K562 (cell line): Measurements from ENCODE around the gene LY6G6C. TPM values are rescaled to one million over a fixed set of nuclear protein-coding genes. Genes with fewer than 3 reads are reported as not detected.

Experiments
- CCAR2 ChIP-seq: fragments of 200-400 bp; formaldehyde crosslinking; IDR thresholded peaks from 2 replicates; pipeline ENCODE4 v1.6.1; 2017; ENCODE audit warnings: mild to moderate bottlenecking, low read depth, low read length
- COPS2 ChIP-seq: fragments of 450-650 bp; conservative IDR thresholded peaks from 2 replicates; pipeline ENCODE4 v1.6.1; 2016; ENCODE audit warnings: mild to moderate bottlenecking, moderate library complexity
- EP300 ChIP-seq: IDR thresholded peaks from 2 replicates; pipeline ENCODE4 v1.6.1; 2012; ENCODE audit warnings: low read length, improper control_type of control experiment
- FOXK1 ChIP-seq: sonication (generic); formaldehyde crosslinking; IDR thresholded peaks from 2 replicates; pipeline ENCODE4 v1.8.0; 2022; ENCODE audit warnings: missing genetic modification reagents, mild to moderate bottlenecking, borderline replicate concordance
- HMG20A ChIP-seq: fragments of 450-650 bp; formaldehyde crosslinking; conservative IDR thresholded peaks from 2 replicates; pipeline ENCODE4 v1.4.0; 2020; ENCODE audit warnings: mild to moderate bottlenecking, mixed read lengths
- MED1 ChIP-seq: sonication (generic); formaldehyde crosslinking; IDR thresholded peaks from 2 replicates; pipeline ENCODE4 v1.8.1; 2023; ENCODE audit warnings: missing genetic modification reagents, borderline replicate concordance
- NR2C1 ChIP-seq, 2 experiments: fragments of 450-650 bp; IDR thresholded peaks; 2 replicates each; pipeline ENCODE4 v1.6.1; 2017; ENCODE audit warnings: mild to moderate bottlenecking in 2 of 2, antibody characterized with exemption in 1 of 2, inconsistent platforms in 1 of 2, missing compliant biosample characterization in 1 of 2, missing genetic modification characterization in 1 of 2
- POLR2AphosphoS2 ChIP-seq: IDR thresholded peaks from 2 replicates; pipeline ENCODE4 v1.6.1; 2012; ENCODE audit warnings: low read length, improper control_type of control experiment
- SFPQ ChIP-seq: fragments of 200-400 bp; formaldehyde crosslinking; IDR thresholded peaks from 2 replicates; pipeline ENCODE4 v1.6.1; 2017; ENCODE audit warnings: mild to moderate bottlenecking, low read depth, low read length, moderate library complexity
- ZNF134 ChIP-seq: fragments of 250-450 bp; sonication (Bioruptor Pico); conservative IDR thresholded peaks from 2 replicates; pipeline ENCODE4 v1.4.0; 2020
- ZNF175 ChIP-seq: fragments of 200-800 bp; sonication (Bioruptor generic); IDR thresholded peaks from 2 replicates; pipeline ENCODE4 v1.6.1; 2016; ENCODE audit warnings: low read depth, mild to moderate bottlenecking, missing genetic modification characterization, missing compliant biosample characterization
- ZNF324 ChIP-seq: fragments of 250-450 bp; sonication (Bioruptor Pico); IDR thresholded peaks from 2 replicates; pipeline ENCODE4 v1.4.0; 2020; ENCODE audit warnings: mild to moderate bottlenecking
- ZNF77 ChIP-seq: fragments of 250-450 bp; sonication (Bioruptor Pico); IDR thresholded peaks from 2 replicates; pipeline ENCODE4 v1.5.0; 2020
- polyA plus RNA-seq, 8 experiments: library from polyadenylated mRNA; depleted of rRNA in 4 of 8; stranded (reverse) in 5 of 8; unstranded in 3 of 8; fragments of >200 nt; fragmentation: Nextera tagmentation in 2 of 8; fragmentation: Illumina TruSeq in 1 of 8; extraction: Ambion mirVana in 2 of 8; extraction: Trizol in 1 of 8; gene quantifications; 2 replicates each; pipeline versions ENCODE4 v1.2.1 to v1.2.3, GENCODE V29; 2011 to 2014; ENCODE audit warnings: inconsistent platforms in 1 of 8, missing spikeins in 1 of 8
- total RNA-seq, 7 experiments: library from RNA; depleted of rRNA in 6 of 7; stranded (reverse); fragments of >200 nt in 6 of 7; fragmentation: Illumina TruSeq in 2 of 7; extraction: Trizol in 2 of 7; gene quantifications; 2 replicates each; pipeline versions ENCODE4 v1.2.1 to v1.2.3, GENCODE V29; 2011 to 2021; ENCODE audit warnings: low replicate concordance in 1 of 7
- TF ChIP-seq, protein P1 (sequence below): fragments of 450-650 bp; IDR thresholded peaks from 2 replicates; pipeline ENCODE4 v1.6.1; 2016; ENCODE audit warnings: mild to moderate bottlenecking, moderate library complexity

LY6G6C gene
- total and polyA plus RNA-seq, 9 of the 15 experiments (the other 6 are each of a cell fraction or from before 2014, with no cell fraction given): 0.06 to 0.20 TPM; not detected in 7

DNA sequence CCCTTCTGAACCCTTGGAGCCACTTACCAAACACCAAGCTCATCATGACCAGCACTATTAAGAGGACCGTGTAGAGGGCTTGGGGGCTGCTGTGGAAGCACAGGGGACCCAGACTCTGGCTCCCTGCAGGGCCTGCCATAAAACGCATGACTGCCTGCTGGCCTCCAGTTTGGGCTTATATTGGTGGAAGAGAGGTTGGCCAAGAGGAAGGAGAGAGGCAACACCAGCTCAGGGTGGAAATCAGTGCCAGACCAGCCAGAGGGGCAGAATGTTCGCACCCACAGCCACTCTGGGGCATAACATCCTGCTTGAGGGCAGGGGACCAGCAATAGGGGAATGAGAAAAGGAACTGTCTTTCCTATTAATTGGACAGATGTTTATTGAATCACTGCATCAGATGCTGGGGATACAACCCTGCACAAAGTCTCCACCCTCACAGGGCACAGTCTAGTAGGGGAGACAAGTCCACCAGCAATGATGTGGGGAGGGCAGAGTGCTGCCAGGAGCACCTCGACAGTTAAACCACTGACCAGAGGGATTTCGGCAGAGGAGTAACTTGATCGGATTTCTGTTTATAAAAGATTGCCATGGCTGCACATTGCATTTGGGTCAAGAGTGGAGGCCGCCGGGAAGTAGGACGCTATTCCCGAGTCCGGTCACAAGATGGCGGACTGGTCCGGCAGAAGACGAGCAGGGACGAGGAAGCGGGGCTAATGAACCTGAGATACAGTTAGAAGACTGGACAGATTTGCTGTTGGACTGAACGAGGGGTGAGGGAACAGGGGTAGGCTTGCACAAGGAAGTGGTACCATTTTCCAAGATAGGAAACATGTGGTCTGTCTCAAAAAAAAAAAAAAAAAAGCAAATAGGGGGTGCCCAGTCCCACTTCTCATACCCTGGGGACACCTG lies 41.1 kb downstream of the LY6G6C start, which contains the start of gene LY6G5C (continued):
- TF ChIP-seq, protein P1, sequence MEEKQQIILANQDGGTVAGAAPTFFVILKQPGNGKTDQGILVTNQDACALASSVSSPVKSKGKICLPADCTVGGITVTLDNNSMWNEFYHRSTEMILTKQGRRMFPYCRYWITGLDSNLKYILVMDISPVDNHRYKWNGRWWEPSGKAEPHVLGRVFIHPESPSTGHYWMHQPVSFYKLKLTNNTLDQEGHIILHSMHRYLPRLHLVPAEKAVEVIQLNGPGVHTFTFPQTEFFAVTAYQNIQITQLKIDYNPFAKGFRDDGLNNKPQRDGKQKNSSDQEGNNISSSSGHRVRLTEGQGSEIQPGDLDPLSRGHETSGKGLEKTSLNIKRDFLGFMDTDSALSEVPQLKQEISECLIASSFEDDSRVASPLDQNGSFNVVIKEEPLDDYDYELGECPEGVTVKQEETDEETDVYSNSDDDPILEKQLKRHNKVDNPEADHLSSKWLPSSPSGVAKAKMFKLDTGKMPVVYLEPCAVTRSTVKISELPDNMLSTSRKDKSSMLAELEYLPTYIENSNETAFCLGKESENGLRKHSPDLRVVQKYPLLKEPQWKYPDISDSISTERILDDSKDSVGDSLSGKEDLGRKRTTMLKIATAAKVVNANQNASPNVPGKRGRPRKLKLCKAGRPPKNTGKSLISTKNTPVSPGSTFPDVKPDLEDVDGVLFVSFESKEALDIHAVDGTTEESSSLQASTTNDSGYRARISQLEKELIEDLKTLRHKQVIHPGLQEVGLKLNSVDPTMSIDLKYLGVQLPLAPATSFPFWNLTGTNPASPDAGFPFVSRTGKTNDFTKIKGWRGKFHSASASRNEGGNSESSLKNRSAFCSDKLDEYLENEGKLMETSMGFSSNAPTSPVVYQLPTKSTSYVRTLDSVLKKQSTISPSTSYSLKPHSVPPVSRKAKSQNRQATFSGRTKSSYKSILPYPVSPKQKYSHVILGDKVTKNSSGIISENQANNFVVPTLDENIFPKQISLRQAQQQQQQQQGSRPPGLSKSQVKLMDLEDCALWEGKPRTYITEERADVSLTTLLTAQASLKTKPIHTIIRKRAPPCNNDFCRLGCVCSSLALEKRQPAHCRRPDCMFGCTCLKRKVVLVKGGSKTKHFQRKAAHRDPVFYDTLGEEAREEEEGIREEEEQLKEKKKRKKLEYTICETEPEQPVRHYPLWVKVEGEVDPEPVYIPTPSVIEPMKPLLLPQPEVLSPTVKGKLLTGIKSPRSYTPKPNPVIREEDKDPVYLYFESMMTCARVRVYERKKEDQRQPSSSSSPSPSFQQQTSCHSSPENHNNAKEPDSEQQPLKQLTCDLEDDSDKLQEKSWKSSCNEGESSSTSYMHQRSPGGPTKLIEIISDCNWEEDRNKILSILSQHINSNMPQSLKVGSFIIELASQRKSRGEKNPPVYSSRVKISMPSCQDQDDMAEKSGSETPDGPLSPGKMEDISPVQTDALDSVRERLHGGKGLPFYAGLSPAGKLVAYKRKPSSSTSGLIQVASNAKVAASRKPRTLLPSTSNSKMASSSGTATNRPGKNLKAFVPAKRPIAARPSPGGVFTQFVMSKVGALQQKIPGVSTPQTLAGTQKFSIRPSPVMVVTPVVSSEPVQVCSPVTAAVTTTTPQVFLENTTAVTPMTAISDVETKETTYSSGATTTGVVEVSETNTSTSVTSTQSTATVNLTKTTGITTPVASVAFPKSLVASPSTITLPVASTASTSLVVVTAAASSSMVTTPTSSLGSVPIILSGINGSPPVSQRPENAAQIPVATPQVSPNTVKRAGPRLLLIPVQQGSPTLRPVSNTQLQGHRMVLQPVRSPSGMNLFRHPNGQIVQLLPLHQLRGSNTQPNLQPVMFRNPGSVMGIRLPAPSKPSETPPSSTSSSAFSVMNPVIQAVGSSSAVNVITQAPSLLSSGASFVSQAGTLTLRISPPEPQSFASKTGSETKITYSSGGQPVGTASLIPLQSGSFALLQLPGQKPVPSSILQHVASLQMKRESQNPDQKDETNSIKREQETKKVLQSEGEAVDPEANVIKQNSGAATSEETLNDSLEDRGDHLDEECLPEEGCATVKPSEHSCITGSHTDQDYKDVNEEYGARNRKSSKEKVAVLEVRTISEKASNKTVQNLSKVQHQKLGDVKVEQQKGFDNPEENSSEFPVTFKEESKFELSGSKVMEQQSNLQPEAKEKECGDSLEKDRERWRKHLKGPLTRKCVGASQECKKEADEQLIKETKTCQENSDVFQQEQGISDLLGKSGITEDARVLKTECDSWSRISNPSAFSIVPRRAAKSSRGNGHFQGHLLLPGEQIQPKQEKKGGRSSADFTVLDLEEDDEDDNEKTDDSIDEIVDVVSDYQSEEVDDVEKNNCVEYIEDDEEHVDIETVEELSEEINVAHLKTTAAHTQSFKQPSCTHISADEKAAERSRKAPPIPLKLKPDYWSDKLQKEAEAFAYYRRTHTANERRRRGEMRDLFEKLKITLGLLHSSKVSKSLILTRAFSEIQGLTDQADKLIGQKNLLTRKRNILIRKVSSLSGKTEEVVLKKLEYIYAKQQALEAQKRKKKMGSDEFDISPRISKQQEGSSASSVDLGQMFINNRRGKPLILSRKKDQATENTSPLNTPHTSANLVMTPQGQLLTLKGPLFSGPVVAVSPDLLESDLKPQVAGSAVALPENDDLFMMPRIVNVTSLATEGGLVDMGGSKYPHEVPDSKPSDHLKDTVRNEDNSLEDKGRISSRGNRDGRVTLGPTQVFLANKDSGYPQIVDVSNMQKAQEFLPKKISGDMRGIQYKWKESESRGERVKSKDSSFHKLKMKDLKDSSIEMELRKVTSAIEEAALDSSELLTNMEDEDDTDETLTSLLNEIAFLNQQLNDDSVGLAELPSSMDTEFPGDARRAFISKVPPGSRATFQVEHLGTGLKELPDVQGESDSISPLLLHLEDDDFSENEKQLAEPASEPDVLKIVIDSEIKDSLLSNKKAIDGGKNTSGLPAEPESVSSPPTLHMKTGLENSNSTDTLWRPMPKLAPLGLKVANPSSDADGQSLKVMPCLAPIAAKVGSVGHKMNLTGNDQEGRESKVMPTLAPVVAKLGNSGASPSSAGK: no peak
- TF ChIP-seq ZNF134 (CRISPR knock-in tag) (no peak), NR2C1 (IDR thresholded peaks at IDR 0.05) (no peak), NR2C1 (tag; IDR thresholded peaks at IDR 0.05) (no peak), POLR2AphosphoS2 (no peak), ZNF77 (no peak), FOXK1 (0 out of 2 replicates have a peak, but pooled peaks have one; percentile 58), ZNF175 (CRISPR knock-in tag) (no peak), CCAR2 (no peak), COPS2 (no peak), ZNF324 (CRISPR knock-in tag) (no peak), HMG20A (CRISPR knock-in tag) (no peak), SFPQ (no peak), EP300 (peak; percentile 39; the same call in 1 of the 2 replicates), MED1 (CRISPR knock-in tag) (no peak)
